Spleen (tissue), 11 donors: Measurements from ENCODE around the gene GNAZ. TPM values are rescaled to one million over a fixed set of nuclear protein-coding genes. Genes with fewer than 3 reads are reported as not detected.
A peak's percentile ranks its signal among the peaks of the same experiment; 100 is the strongest.

Source experiments
- DNase-seq: peaks from one replicate; pipeline ENCODE4 v3.0.0-alpha.2; 2020
- H3K27ac ChIP-seq, 8 donors: fragments of 200-600 bp; sonication (generic) in 7 of 8; 1 replicate in 4 of 8; 2 replicates in 4 of 8; pipeline versions ENCODE4 v1.5.0 to v1.8.0; 2016 to 2021; ENCODE audit warnings: inconsistent platforms in 4 of 8, mild to moderate bottlenecking in 4 of 8, moderate library complexity in 1 of 8
- H3K27me3 ChIP-seq, 7 donors: fragments of 200-600 bp; sonication (generic) in 6 of 7; replicated peaks in 1 of 7; 1 replicate in 4 of 7; 2 replicates in 3 of 7; pipeline versions ENCODE4 v1.5.0 to v1.8.0; 2016 to 2021; ENCODE audit warnings: inconsistent platforms in 3 of 7, mild to moderate bottlenecking in 1 of 7
- H3K36me3 ChIP-seq, 6 donors: fragments of 200-600 bp; sonication (generic) in 5 of 6; 1 replicate in 4 of 6; 2 replicates in 2 of 6; pipeline versions ENCODE4 v1.5.0 to v1.8.0; 2016 to 2021; ENCODE audit warnings: inconsistent platforms in 2 of 6
- H3K4me1 ChIP-seq, 6 donors: fragments of 200-600 bp; sonication (generic) in 5 of 6; 1 replicate in 3 of 6; 2 replicates in 3 of 6; pipeline versions ENCODE4 v1.5.0 to v1.8.0; 2016 to 2021; ENCODE audit warnings: inconsistent platforms in 3 of 6
- H3K4me3 ChIP-seq, 8 donors: fragments of 200-600 bp; sonication (generic) in 7 of 8; 1 replicate in 4 of 8; 2 replicates in 4 of 8; pipeline versions ENCODE4 v1.5.0 to v1.8.0; 2016 to 2021; ENCODE audit warnings: inconsistent platforms in 4 of 8, mild to moderate bottlenecking in 4 of 8, moderate library complexity in 2 of 8
- H3K9me3 ChIP-seq, 8 donors: fragments of 200-600 bp; sonication (generic) in 7 of 8; 1 replicate in 4 of 8; 2 replicates in 4 of 8; pipeline versions ENCODE4 v1.5.0 to v1.8.0; 2016 to 2021; ENCODE audit warnings: inconsistent platforms in 4 of 8
- CTCF ChIP-seq, 11 experiments: fragments of 200-600 bp in 7 of 11; fragments of 450-650 bp in 4 of 11; sonication (generic) in 4 of 11; IDR thresholded peaks in 8 of 11; conservative IDR thresholded peaks in 3 of 11; 1 replicate in 7 of 11; 2 replicates in 4 of 11; pipeline versions ENCODE4 v1.4.0 to v1.8.0; 2016 to 2021; ENCODE audit warnings: antibody characterized with exemption in 11 of 11, inconsistent platforms in 4 of 11, mild to moderate bottlenecking in 1 of 11
- POLR2A ChIP-seq, 3 donors: fragments of 450-650 bp; IDR thresholded peaks; one replicate each; pipeline ENCODE4 v1.5.1; 2017; ENCODE audit warnings: antibody characterized with exemption in 3 of 3, mild to moderate bottlenecking in 1 of 3
- POLR2AphosphoS5 ChIP-seq, 3 donors: sonication (generic); formaldehyde crosslinking; IDR thresholded peaks; one replicate each; pipeline ENCODE4 v1.5.1; 2017; ENCODE audit warnings: antibody characterized with exemption in 3 of 3
- WGBS, 5 donors: extraction: QIAGEN DNeasy Blood & Tissue Kit in 3 of 5; methylation state at CpG; one replicate each; pipeline versions ENCODE4 v1.1.5 to v1.1.7; 2013 to 2018; 5-methylcytosine and 5-hydroxymethylcytosine counted together
- intact Hi-C: fragments of 100-400 bp; cut with DNase I; formaldehyde crosslinking; loops from one replicate; pipeline ENCODE4 v1.15.0; 2023; ENCODE audit warnings: low total_unique reads
- polyA plus RNA-seq, 3 donors: library from polyadenylated mRNA; stranded (reverse); fragments of 200-250 nt; gene quantifications; one replicate each; pipeline ENCODE4 v1.2.1, GENCODE V29; 2013
- total RNA-seq, 7 donors: library from RNA; depleted of rRNA in 3 of 7; stranded (reverse); fragments of >200 nt in 3 of 7; fragmentation: NEBNext Ultra II Directional in 4 of 7; extraction: Animal tissue kit (Norgen Biotek cat#: 25700) in 4 of 7; gene quantifications; one replicate each; pipeline versions ENCODE4 v1.1.0 to v1.2.1, GENCODE V29; 2016 to 2021
- donor health status: healthy with polysubstance abuse.
- donor health status: DM: no; HTN: no; CAD: no; lungs with moderate emphysema.
- donor health status: DM: no; HTN: no; CAD: no.
- donor health status: Bipolar disorder and iron deficiency.
- donor health status: healthy.
- donor health status: DM: no; HTN: no; CAD: no.
- donor health status: DM: yes; HTN: yes; CAD: no.

The GNAZ gene
- total and polyA plus RNA-seq, 10 donors: 2.3 to 11.8 (median 6.8) TPM

DNA sequence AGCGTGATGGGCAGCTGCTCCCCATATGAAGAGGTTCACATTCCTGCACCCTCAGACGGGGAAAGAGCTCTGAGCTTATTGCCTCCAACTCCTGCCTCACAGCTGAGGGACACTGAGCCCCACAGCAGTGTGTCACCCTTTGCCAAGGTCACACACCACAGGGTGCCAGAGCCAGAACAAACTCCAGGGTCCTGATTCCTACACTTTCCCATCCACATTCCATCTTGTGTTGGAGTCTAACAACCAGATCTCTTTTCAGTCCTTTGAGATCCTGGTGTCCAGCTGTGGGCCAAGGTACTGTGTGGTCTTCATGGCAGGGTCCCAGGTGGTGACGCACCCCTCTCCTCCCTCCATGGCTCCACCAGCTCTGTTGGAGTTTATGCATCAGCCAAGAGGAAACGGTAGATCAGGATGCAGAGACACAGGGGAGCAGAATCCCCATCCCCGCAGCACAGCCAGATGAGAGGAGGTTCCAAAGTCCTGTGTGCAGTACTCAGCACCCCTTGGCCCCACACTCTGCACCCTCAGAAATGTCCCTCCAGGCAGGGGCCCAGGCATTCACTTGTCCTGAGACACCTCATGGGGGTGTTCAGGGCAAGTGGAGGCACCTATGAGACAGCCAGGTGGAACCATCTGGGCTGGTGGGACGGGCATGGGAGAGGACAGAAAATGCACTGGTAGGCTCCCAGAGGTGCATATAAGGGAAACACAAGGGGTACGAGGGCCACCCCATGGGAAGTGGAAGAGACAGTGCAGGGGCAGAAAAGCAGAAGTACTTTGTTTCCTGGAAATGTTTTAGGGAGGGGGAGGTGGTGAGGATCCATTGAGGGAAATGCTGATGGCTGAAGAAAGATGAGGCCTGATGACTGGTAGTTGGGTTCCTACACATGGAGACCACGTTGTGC is 32.6 kb upstream of the GNAZ start:
- Histone ChIP-seq H3K36me3 (no peaks in the 10 kb centered on the region), H3K9me3 (no peaks in the 10 kb centered on the region), H3K4me1 (peaks cover 5 to 43% (median 33%) of the 10 kb centered on the region in 6 donors), H3K27me3 (peaks cover 0 to 9% (median 0%) of the 10 kb centered on the region in 7 donors), H3K27ac (peak overlapping the region in 6 of 8 donors; percentile 2 to 80 (median 69)), H3K4me3 (no peak overlapping the region)
- no peak for TF ChIP-seq POLR2A (IDR thresholded peaks at IDR 0.05)
- TF ChIP-seq POLR2AphosphoS5 (IDR thresholded peaks at IDR 0.05): no peak
- no peak for TF ChIP-seq CTCF (IDR thresholded peaks at IDR 0.05 in 8 of 11, conservative IDR thresholded peaks at IDR 0.05 in 3 of 11)
- intact Hi-C loops: loop anchor here (10.0 kb wide), 1 partner anchor 63 kb away; no protein-coding TSS in a partner anchor
- 75 to 81% (median 80%) methylated on average over 7 to 8 of the region's 8 CpGs for whole genome bisulfite sequencing, 5 donors
- DNase-seq: no peak

- intact Hi-C loops: loop anchor here (10.0 kb wide), 1 partner anchor 63 kb away; no protein-coding TSS in a partner anchor
- Histone ChIP-seq H3K4me3 (no peak overlapping the region), H3K9me3 (no peaks in the 10 kb centered on the region), H3K27me3 (peaks cover 0 to 9% (median 0%) of the 10 kb centered on the region in 7 donors), H3K4me1 (peaks cover 5 to 43% (median 33%) of the 10 kb centered on the region in 6 donors), H3K27ac (no peak overlapping the region), H3K36me3 (no peaks in the 10 kb centered on the region)
- TF ChIP-seq POLR2A (IDR thresholded peaks at IDR 0.05): no peak
- no peak for TF ChIP-seq POLR2AphosphoS5 (IDR thresholded peaks at IDR 0.05)
- TF ChIP-seq CTCF (IDR thresholded peaks at IDR 0.05 in 8 of 11, conservative IDR thresholded peaks at IDR 0.05 in 3 of 11): no peak
- 89 to 96% (median 90%) methylated on average over 6 of the region's 6 CpGs for WGBS, 5 donors
- no peak for DNase-seq
These were observed 32.0 kb upstream of the GNAZ start for GRCh38 chr22:23038334-23038642.

GRCh38 chr22:23038902-23039301 is 31.4 kb upstream of the GNAZ start:
- Histone ChIP-seq H3K9me3 (no peaks in the 10 kb centered on the region), H3K36me3 (no peaks in the 10 kb centered on the region), H3K27ac (no peak overlapping the region), H3K4me3 (no peak overlapping the region), H3K4me1 (peaks cover 5 to 43% (median 33%) of the 10 kb centered on the region in 6 donors), H3K27me3 (peaks cover 0 to 9% (median 0%) of the 10 kb centered on the region in 7 donors)
- intact Hi-C loops: loop anchor here (10.0 kb wide), 1 partner anchor 64 kb away; no protein-coding TSS in a partner anchor
- DNase-seq: no peak
- no peak for TF ChIP-seq CTCF (IDR thresholded peaks at IDR 0.05 in 8 of 11, conservative IDR thresholded peaks at IDR 0.05 in 3 of 11)
- TF ChIP-seq POLR2AphosphoS5 (IDR thresholded peaks at IDR 0.05): no peak
- no peak for TF ChIP-seq POLR2A (IDR thresholded peaks at IDR 0.05)
- 77 to 100% (median 95%) methylated on average over 1 of the region's 1 CpG for WGBS, 5 donors

DNA sequence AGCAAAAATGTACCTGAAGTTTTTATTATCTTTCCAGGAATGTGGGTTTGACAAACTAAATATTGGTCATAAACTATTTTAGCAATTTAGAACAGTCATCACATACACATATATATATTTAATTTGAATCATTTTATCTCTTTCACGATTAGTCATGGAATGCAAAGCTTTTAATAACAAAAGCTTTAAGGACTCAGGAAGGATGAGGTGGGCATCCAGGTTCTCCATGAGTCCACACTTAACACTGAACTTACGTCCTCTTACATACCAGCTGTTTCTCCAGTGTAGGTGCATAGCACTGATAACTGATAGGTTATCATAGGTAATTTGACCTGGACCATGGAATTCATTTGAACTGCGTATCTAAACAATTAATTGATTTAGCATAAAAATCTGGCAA is 28.1 kb upstream of the GNAZ start:
- Histone ChIP-seq H3K36me3 (no peaks in the 10 kb centered on the region), H3K4me1 (peaks cover 0 to 13% (median 7%) of the 10 kb centered on the region in 6 donors), H3K27ac (no peak overlapping the region), H3K27me3 (peaks cover 0 to 9% (median 0%) of the 10 kb centered on the region in 7 donors), H3K9me3 (peaks cover 0 to 15% (median 11%) of the 10 kb centered on the region in 8 donors), H3K4me3 (no peak overlapping the region)
- no peak for DNase-seq
- TF ChIP-seq CTCF (IDR thresholded peaks at IDR 0.05 in 8 of 11, conservative IDR thresholded peaks at IDR 0.05 in 3 of 11) (no peak), POLR2AphosphoS5 (IDR thresholded peaks at IDR 0.05) (no peak), POLR2A (IDR thresholded peaks at IDR 0.05) (no peak)
- intact Hi-C loops: no loop called here
- 72 to 87% (median 81%) methylated on average over 3 of the region's 3 CpGs for WGBS, 5 donors
